Vagina (tissue), 2 donors: ENCODE data around the gene DEFB126. TPM values are rescaled to one million over a fixed set of nuclear protein-coding genes. Genes with fewer than 3 reads are reported as not detected.

Experiments
- DNase-seq, 2 donors: peaks; one replicate each; pipeline ENCODE4 v3.0.0-alpha.2; 2017; ENCODE audit errors: extremely low spot score in 2 of 2
- H3K27ac ChIP-seq: fragments of 200-600 bp; sonication (generic); one replicate; pipeline ENCODE4 v1.5.1; 2019
- H3K27me3 ChIP-seq: fragments of 200-600 bp; sonication (generic); one replicate; pipeline ENCODE4 v1.5.1; 2019
- H3K36me3 ChIP-seq, 2 donors: fragments of 200-600 bp; sonication (generic); one replicate each; pipeline ENCODE4 v1.5.1; 2017 to 2019
- H3K4me1 ChIP-seq: fragments of 200-600 bp; sonication (generic); one replicate; pipeline ENCODE4 v1.5.1; 2019
- H3K4me3 ChIP-seq, 2 donors: fragments of 200-600 bp; sonication (generic); 1 replicate in 1 of 2; 2 replicates in 1 of 2; pipeline ENCODE4 v1.5.1; 2016 to 2019
- H3K9me3 ChIP-seq: fragments of 200-600 bp; sonication (generic); one replicate; pipeline ENCODE4 v1.5.1; 2019
- CTCF ChIP-seq, 3 experiments: fragments of 450-650 bp in 2 of 3; fragments of 200-600 bp in 1 of 3; sonication (generic) in 1 of 3; IDR thresholded peaks; one replicate each; pipeline ENCODE4 v1.5.1; 2017 to 2019; ENCODE audit warnings: antibody characterized with exemption in 3 of 3, mild to moderate bottlenecking in 2 of 3, moderate library complexity in 2 of 3
- POLR2A ChIP-seq, 2 donors: fragments of 450-650 bp; IDR thresholded peaks; one replicate each; pipeline ENCODE4 v1.6.1; 2017; ENCODE audit warnings: antibody characterized with exemption in 2 of 2, mild to moderate bottlenecking in 2 of 2, moderate library complexity in 2 of 2
- POLR2AphosphoS5 ChIP-seq, 2 donors: sonication (generic); formaldehyde crosslinking; IDR thresholded peaks; one replicate each; pipeline ENCODE4 v1.9.0; 2017; ENCODE audit warnings: antibody characterized with exemption in 2 of 2, mild to moderate bottlenecking in 2 of 2, low read depth in 1 of 2; ENCODE audit not compliant: insufficient read depth in 1 of 2
- intact Hi-C: fragments of 100-400 bp; cut with DNase I; formaldehyde crosslinking; loops from one replicate; pipeline ENCODE4 v1.15.1; 2023
- total RNA-seq: library from RNA; depleted of rRNA; stranded (reverse); fragments of >200 nt; gene quantifications from one replicate; pipeline ENCODE4 v1.2.3, GENCODE V29; 2016

The DEFB126 gene
- total RNA-seq, 1 donor from 2014 or later = not detected

GRCh38 chr20:189611-190010 is 47.2 kb downstream of the DEFB126 start, which contains the start of gene DEFB128:
Gene DEFB128, minus strand, starts transcription at chr20:189711. Its CDS starts 88 bp downstream, at chr20:189623.
- Histone ChIP-seq H3K27me3 (no peaks in the 10 kb centered on the region), H3K36me3 (no peaks in the 10 kb centered on the region), H3K27ac (no peak within 1 kb of the TSS), H3K9me3 (no peaks in the 10 kb centered on the region), H3K4me1 (no peaks in the 10 kb centered on the region), H3K4me3 (no peak within 1 kb of the TSS)
- no peak for TF ChIP-seq POLR2AphosphoS5 (IDR thresholded peaks at IDR 0.05; ENCODE audit: insufficient read depth in 1 of 2, low read depth in 1 of 2)
- no peak for TF ChIP-seq POLR2A (IDR thresholded peaks at IDR 0.05)
- no peak for TF ChIP-seq CTCF (IDR thresholded peaks at IDR 0.05)
- intact Hi-C loops = no loop called here
- no peak for DNase-seq

Other genes starting within 250 kb of the DEFB126 start
- not detected for gene DEFB125, start 54.9 kb upstream of the DEFB126 start, total RNA-seq
- gene DEFB127, start 14.9 kb downstream of the DEFB126 start, total RNA-seq = not detected
- gene DEFB128, start 47.1 kb downstream of the DEFB126 start, total RNA-seq = not detected
- gene DEFB129, start 84.7 kb downstream of the DEFB126 start, total RNA-seq = not detected
- not detected for gene DEFB132, start 115.1 kb downstream of the DEFB126 start, total RNA-seq
- 2.7 TPM for gene C20orf96, start 148.2 kb downstream of the DEFB126 start, total RNA-seq
- gene ZCCHC3, start 155.0 kb downstream of the DEFB126 start, total RNA-seq = 13.8 TPM
- 4.4 TPM for gene SOX12, start 183.0 kb downstream of the DEFB126 start, total RNA-seq
- gene NRSN2, start 204.5 kb downstream of the DEFB126 start, total RNA-seq = 21.6 TPM
- 15.7 TPM for gene TRIB3, start 238.2 kb downstream of the DEFB126 start, total RNA-seq